ENCODE data around the gene TAF4. TPM values are rescaled to one million over a fixed set of nuclear protein-coding genes. Genes with fewer than 3 reads are reported as not detected.
"Not testable (repeated sequence)": the region's sequence is repeated elsewhere in the genome, so short reads cannot be mapped to it uniquely, and the experiment has no call there.

Gene TAF4
- total RNA-seq, 4 donors from 2014 or later = 18.0 to 31.8 (median 25.8) TPM

GRCh38 chr20:62087227-62087626 lies 21.5 kb upstream of the TAF4 start:
- WGBS = 42% methylated on average over 11 of the region's 11 CpGs
- DNase-seq (ENCODE audit: low spot score in 2 of 2) = no peak
- no peaks in the 10 kb centered on the region for H3K9me3 ChIP-seq
- no peaks in the 10 kb centered on the region for H3K4me1 ChIP-seq
- peaks cover 41% of the 10 kb centered on the region for H3K27me3 ChIP-seq
- no peak overlapping the region for H3K27ac ChIP-seq
- TF ChIP-seq EP300 (IDR thresholded peaks at IDR 0.05) = no peak
- TF ChIP-seq CTCF (IDR thresholded peaks at IDR 0.05) = no peak
- no peak for TF ChIP-seq POLR2A (IDR thresholded peaks at IDR 0.05)
- no peak for TF ChIP-seq POLR2AphosphoS5 (IDR thresholded peaks at IDR 0.05)
- H3K4me3 ChIP-seq = no peak overlapping the region
- H3K36me3 ChIP-seq = no peaks in the 10 kb centered on the region

GRCh38 chr20:62085206-62085605 lies 19.5 kb upstream of the TAF4 start:
- Histone ChIP-seq H3K36me3 (no peaks in the 10 kb centered on the region), H3K27me3 (peaks cover 30% of the 10 kb centered on the region), H3K9me3 (no peaks in the 10 kb centered on the region), H3K27ac (no peak overlapping the region), H3K4me1 (no peaks in the 10 kb centered on the region), H3K4me3 (no peak overlapping the region)
- 63% methylated on average over 8 of the region's 9 CpGs for WGBS
- DNase-seq (ENCODE audit: low spot score in 2 of 2) = no peak
- no peak for TF ChIP-seq CTCF (IDR thresholded peaks at IDR 0.05)
- no peak for TF ChIP-seq POLR2AphosphoS5 (IDR thresholded peaks at IDR 0.05)
- no peak for TF ChIP-seq POLR2A (IDR thresholded peaks at IDR 0.05)
- no peak for TF ChIP-seq EP300 (IDR thresholded peaks at IDR 0.05)

GRCh38 chr20:62084224-62084623 lies 18.5 kb upstream of the TAF4 start:
- peaks cover 33% of the 10 kb centered on the region for H3K27me3 ChIP-seq
- not testable (repeated sequence) for H3K36me3 ChIP-seq; H3K4me1 ChIP-seq; DNase-seq (ENCODE audit: low spot score in 2 of 2); H3K9me3 ChIP-seq; H3K4me3 ChIP-seq; H3K27ac ChIP-seq
- 92% methylated on average over 9 of the region's 9 CpGs for WGBS

- Histone ChIP-seq H3K4me1 (no peaks in the 10 kb centered on the region), H3K4me3 (no peak overlapping the region), H3K27ac (no peak overlapping the region), H3K36me3 (no peaks in the 10 kb centered on the region), H3K27me3 (peaks cover 31% of the 10 kb centered on the region), H3K9me3 (peaks cover 6% of the 10 kb centered on the region)
- TF ChIP-seq POLR2A (IDR thresholded peaks at IDR 0.05) = no peak
- no peak for TF ChIP-seq EP300 (IDR thresholded peaks at IDR 0.05)
- TF ChIP-seq POLR2AphosphoS5 (IDR thresholded peaks at IDR 0.05) = no peak
- TF ChIP-seq CTCF (IDR thresholded peaks at IDR 0.05) = no peak
- DNase-seq (ENCODE audit: low spot score in 2 of 2) = no peak
- 54% methylated on average over 5 of the region's 5 CpGs for WGBS
These were observed 17.6 kb upstream of the TAF4 start for GRCh38 chr20:62083312-62083711.

GRCh38 chr20:62080249-62080990 lies 14.7 kb upstream of the TAF4 start:
- Histone ChIP-seq H3K4me1 (no peaks in the 10 kb centered on the region), H3K27ac (no peak overlapping the region), H3K9me3 (peaks cover 10% of the 10 kb centered on the region), H3K4me3 (no peak overlapping the region), H3K27me3 (peaks cover 13% of the 10 kb centered on the region), H3K36me3 (no peaks in the 10 kb centered on the region)
- WGBS = 72% methylated on average over 15 of the region's 15 CpGs
- no peak for DNase-seq (ENCODE audit: low spot score in 2 of 2)
- no peak for TF ChIP-seq POLR2AphosphoS5 (IDR thresholded peaks at IDR 0.05)
- no peak for TF ChIP-seq POLR2A (IDR thresholded peaks at IDR 0.05)
- TF ChIP-seq CTCF (IDR thresholded peaks at IDR 0.05) = no peak
- no peak for TF ChIP-seq EP300 (IDR thresholded peaks at IDR 0.05)

GRCh38 chr20:62079166-62079565 lies 13.5 kb upstream of the TAF4 start:
- WGBS = 97% methylated on average over 1 of the region's 1 CpG
- no peak overlapping the region for H3K27ac ChIP-seq

More at GRCh38 chr20:62079166-62079565, 13.5 kb upstream of the TAF4 start:
- Histone ChIP-seq H3K9me3 (peaks cover 10% of the 10 kb centered on the region), H3K4me1 (no peaks in the 10 kb centered on the region), H3K4me3 (no peak overlapping the region), H3K36me3 (no peaks in the 10 kb centered on the region), H3K27me3 (peaks cover 13% of the 10 kb centered on the region)
- TF ChIP-seq POLR2AphosphoS5 (IDR thresholded peaks at IDR 0.05) (no peak), CTCF (IDR thresholded peaks at IDR 0.05) (no peak), POLR2A (IDR thresholded peaks at IDR 0.05) (no peak), EP300 (IDR thresholded peaks at IDR 0.05) (no peak)
- no peak for DNase-seq (ENCODE audit: low spot score in 2 of 2)
